Activated T-cell treated with anti-CD3 and anti-CD28 coated beads, Interleukin-2, amount 50 U/mL, for 24 hours (primary cell): ENCODE results near the gene RNU6-9.
"Not testable (repeated sequence)": the region's sequence is repeated elsewhere in the genome, so short reads cannot be mapped to it uniquely, and the experiment has no call there.

ENCODE experiments used
- DNase-seq: peaks from one replicate; pipeline ENCODE4 v3.0.0-alpha.2; 2020
- H3K27ac Mint-ChIP-seq: 2 replicates; pipeline ENCODE4 v1.8.0; 2020; ENCODE audit warnings: mild to moderate bottlenecking, mixed read lengths
- H3K27me3 Mint-ChIP-seq: 2 replicates; pipeline ENCODE4 v1.8.0; 2020; ENCODE audit warnings: mixed read lengths
- H3K36me3 Mint-ChIP-seq: 2 replicates; pipeline ENCODE4 v1.8.0; 2020; ENCODE audit warnings: low read depth, mixed read lengths
- H3K4me1 Mint-ChIP-seq: 2 replicates; pipeline ENCODE4 v1.8.0; 2020; ENCODE audit warnings: low read depth, mixed read lengths
- H3K4me3 Mint-ChIP-seq: 2 replicates; pipeline ENCODE4 v1.8.0; 2020; ENCODE audit warnings: mild to moderate bottlenecking, moderate library complexity, mixed read lengths
- H3K9me3 Mint-ChIP-seq: 2 replicates; pipeline ENCODE4 v1.8.0; 2020; ENCODE audit warnings: mixed read lengths

The RNU6-9 gene

DNA sequence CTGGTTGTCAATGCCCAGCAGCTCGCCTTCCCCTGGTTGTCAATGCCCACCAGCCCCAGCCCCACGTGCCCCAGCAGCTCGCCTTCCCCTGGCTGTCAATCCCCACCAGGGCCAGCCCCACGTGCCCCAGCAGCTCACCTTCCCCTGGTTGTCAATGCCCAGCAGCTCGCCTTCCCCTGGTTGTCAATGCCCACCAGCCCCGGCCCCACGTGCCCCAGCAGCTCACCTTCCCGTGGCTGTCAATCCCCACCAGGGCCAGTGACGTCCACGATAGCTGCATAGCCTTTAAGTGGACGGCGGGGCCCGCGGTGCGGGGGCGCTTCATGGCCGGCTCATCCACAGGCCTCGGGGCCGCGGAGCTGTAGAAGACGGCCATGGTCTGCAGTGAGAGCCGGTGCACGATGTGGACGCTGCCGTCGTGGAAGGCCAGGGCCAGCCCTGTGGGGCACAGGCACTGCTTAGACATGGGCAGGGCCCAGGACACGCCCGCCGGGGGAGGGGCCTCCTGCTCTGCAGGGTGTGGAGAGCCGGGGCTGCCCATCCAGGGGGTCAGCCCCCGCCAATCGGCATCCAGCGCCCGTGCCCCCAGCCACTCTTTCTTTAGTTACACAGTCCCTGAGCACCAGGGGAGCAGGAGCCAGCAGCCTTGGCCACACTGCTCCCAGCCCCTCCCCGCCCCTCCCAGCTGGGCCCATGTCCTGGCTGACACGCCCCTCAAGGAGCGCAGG lies 13.4 kb upstream of the RNU6-9 start:
- peaks cover 64% of the 10 kb centered on the region for H3K36me3 Mint-ChIP-seq
- H3K27me3 Mint-ChIP-seq = no peaks in the 10 kb centered on the region
- H3K9me3 Mint-ChIP-seq = no peaks in the 10 kb centered on the region

DNA sequence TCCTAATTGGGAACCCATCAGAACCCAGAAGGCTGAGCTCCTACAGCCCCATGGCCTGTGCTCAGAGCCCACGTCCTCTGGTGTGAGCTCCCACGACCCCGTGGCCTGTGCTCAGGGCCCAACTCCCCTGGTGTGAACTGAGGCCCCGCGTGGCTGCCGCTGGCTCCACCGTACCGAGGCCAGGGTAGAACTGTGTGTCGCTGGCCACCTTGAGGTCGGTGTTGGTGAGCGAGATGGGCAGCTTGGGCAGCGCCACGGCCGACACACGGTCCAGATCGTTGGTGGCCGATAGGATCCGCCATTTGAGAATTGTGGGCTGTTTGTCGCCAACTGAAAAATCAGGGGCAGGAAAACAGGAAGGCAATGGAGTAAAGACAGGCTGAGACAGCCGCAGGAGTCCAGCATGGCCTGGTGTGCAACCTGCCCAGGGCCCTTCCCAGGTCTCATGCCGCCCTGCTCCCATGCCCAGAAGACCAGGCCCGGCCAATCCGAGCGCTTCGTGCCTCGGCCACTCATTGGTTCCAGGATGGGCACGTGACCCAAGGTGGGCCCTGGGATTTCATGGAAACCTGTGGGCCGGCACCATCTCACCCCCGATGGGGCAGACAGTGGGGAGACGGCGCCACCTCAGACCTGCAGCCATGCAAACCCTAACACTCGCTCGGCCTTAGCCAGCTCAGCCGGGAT lies 11.8 kb upstream of the RNU6-9 start:
- no peaks in the 10 kb centered on the region for H3K9me3 Mint-ChIP-seq
- no peak overlapping the region for H3K27ac Mint-ChIP-seq

More for the DNA sequence above, 13.4 kb upstream of the RNU6-9 start:
- no peak for DNase-seq
- H3K4me1 Mint-ChIP-seq = no peaks in the 10 kb centered on the region
- no peak overlapping the region for H3K27ac Mint-ChIP-seq
- H3K4me3 Mint-ChIP-seq = no peak overlapping the region

GRCh38 chr19:882871-883497 lies 10.3 kb upstream of the RNU6-9 start:
- Mint-ChIP-seq H3K9me3 (no peaks in the 10 kb centered on the region), H3K27me3 (no peaks in the 10 kb centered on the region), H3K36me3 (peaks cover 68% of the 10 kb centered on the region), H3K27ac (no peak overlapping the region), H3K4me1 (no peaks in the 10 kb centered on the region), H3K4me3 (no peak overlapping the region)
- DNase-seq = no peak

More for the DNA sequence above, 11.8 kb upstream of the RNU6-9 start:
- DNase-seq = no peak
- H3K4me1 Mint-ChIP-seq = no peaks in the 10 kb centered on the region
- no peaks in the 10 kb centered on the region for H3K27me3 Mint-ChIP-seq
- H3K36me3 Mint-ChIP-seq = peaks cover 63% of the 10 kb centered on the region
- H3K4me3 Mint-ChIP-seq = no peak overlapping the region

GRCh38 chr19:883661-884211 lies 9.5 kb upstream of the RNU6-9 start:
- H3K27me3 Mint-ChIP-seq = no peaks in the 10 kb centered on the region
- no peaks in the 10 kb centered on the region for H3K9me3 Mint-ChIP-seq
- no peak overlapping the region for H3K4me3 Mint-ChIP-seq
- H3K27ac Mint-ChIP-seq = no peak overlapping the region
- no peak for DNase-seq
- peaks cover 72% of the 10 kb centered on the region for H3K36me3 Mint-ChIP-seq
- peaks cover 4% of the 10 kb centered on the region for H3K4me1 Mint-ChIP-seq

- peaks cover 74% of the 10 kb centered on the region for H3K36me3 Mint-ChIP-seq
- H3K4me3 Mint-ChIP-seq = no peak overlapping the region
- H3K27me3 Mint-ChIP-seq = no peaks in the 10 kb centered on the region
- H3K4me1 Mint-ChIP-seq = peaks cover 5% of the 10 kb centered on the region
- no peak overlapping the region for H3K27ac Mint-ChIP-seq
- no peak for DNase-seq
- no peaks in the 10 kb centered on the region for H3K9me3 Mint-ChIP-seq
Observed at GRCh38 chr19:884420-885211, 8.7 kb upstream of the RNU6-9 start.

DNA sequence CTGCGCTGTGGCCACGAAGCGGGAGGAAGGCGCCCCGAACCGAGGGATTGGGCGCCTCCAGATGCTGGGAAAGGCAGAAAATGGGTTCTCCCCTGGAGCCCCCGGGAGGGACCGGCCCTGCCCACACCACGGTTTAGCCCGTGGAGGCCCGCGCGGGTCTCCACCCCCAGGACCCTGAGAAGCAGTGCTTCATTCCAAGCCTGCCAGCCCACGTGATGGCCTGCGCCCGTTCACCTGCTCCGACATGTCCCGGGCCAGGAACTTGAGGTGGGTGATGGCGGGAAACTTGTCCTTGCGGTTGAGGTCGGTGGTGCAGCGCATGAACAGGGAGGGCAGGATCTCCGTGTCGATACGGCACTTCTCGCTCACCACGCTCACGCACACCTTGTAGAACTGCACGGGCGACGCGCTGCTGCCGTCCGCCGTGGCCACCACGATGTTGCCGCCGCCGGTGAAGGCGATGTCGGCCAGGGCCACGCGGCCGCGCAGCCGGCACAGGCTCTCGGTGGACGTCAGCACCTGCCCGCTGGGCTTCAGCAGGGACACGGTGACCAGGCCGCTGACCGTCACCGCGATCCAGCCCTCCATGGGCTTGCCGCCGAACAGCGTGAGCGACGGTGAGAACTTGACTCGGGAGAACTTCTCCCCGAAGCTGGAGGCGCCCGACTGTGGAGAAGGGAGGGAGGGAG lies 7.6 kb upstream of the RNU6-9 start:
- no peak overlapping the region for H3K4me3 Mint-ChIP-seq
- H3K27ac Mint-ChIP-seq = no peak overlapping the region
- DNase-seq = no peak
- no peaks in the 10 kb centered on the region for H3K27me3 Mint-ChIP-seq
- H3K4me1 Mint-ChIP-seq = peaks cover 5% of the 10 kb centered on the region
- H3K36me3 Mint-ChIP-seq = peaks cover 78% of the 10 kb centered on the region
- no peaks in the 10 kb centered on the region for H3K9me3 Mint-ChIP-seq

DNA sequence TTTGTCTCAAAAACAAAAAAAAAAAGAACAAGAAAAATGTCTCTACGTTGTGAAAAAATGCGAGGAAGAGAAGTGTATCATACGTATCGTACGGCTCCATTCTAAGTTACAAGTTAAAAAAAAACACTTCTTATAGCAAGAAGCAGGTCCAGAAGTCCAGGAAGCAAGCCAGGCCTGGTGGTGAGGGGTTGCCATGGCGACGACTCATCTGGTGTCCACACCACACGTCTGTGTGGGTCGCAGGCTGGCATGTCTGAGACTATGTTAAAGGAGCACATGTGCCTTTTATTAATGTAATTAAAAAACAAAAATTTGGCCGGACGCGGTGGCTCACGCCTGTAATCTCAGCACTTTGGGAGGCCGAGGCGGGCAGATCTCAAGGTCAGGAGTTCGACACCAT lies 6.2 kb upstream of the RNU6-9 start:
- H3K36me3 Mint-ChIP-seq = peaks cover 65% of the 10 kb centered on the region
- H3K9me3 Mint-ChIP-seq = no peaks in the 10 kb centered on the region
- no peak for DNase-seq
- H3K27me3 Mint-ChIP-seq = no peaks in the 10 kb centered on the region
- H3K4me1 Mint-ChIP-seq = peaks cover 9% of the 10 kb centered on the region
- H3K4me3 Mint-ChIP-seq = no peak overlapping the region
- H3K27ac Mint-ChIP-seq = no peak overlapping the region

- no peak for DNase-seq
- no peak overlapping the region for H3K4me3 Mint-ChIP-seq
- H3K27ac Mint-ChIP-seq = no peak overlapping the region
- H3K36me3 Mint-ChIP-seq = peaks cover 61% of the 10 kb centered on the region
- H3K4me1 Mint-ChIP-seq = peaks cover 11% of the 10 kb centered on the region
- no peaks in the 10 kb centered on the region for H3K9me3 Mint-ChIP-seq
- no peaks in the 10 kb centered on the region for H3K27me3 Mint-ChIP-seq
Observed at GRCh38 chr19:887599-887998, 5.7 kb upstream of the RNU6-9 start.

- peaks cover 19% of the 10 kb centered on the region for H3K4me1 Mint-ChIP-seq
- peaks cover 51% of the 10 kb centered on the region for H3K36me3 Mint-ChIP-seq
- no peak overlapping the region for H3K4me3 Mint-ChIP-seq
- H3K27ac Mint-ChIP-seq = peak overlapping the region; percentile 66
- H3K9me3 Mint-ChIP-seq = no peaks in the 10 kb centered on the region
- H3K27me3 Mint-ChIP-seq = no peaks in the 10 kb centered on the region
- peak; percentile 49 for DNase-seq
Observed at GRCh38 chr19:888581-889385, 4.5 kb upstream of the RNU6-9 start.

DNA sequence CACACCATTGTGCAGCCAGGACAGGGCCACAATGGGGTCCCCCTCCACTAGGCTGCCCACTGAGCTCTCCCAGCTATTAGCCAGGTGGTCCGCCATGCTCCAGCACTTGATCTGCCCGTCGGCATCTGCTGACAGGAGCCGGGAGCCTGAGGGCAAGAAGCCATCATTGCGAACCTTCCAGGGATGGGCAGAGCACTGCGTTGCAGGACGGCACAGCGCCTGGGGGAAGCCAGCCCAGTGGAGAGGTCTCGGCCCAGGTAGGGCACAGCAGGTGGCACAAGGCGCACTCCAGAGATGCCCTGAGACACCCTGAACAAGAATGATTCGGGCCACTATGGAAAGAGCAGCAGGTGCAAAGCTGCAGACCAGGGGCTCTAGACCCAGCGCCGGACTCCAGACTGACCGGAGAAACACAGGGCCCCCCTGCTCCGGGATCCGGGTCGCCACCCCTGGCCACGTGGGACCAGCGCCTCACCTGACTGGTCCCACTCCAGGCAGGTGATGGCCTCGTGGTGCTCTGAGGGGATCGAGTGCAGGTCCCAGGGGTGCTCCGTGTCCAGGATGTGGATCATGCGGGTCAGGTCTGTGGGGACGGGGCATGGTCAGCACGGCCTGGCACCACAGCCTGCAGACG lies 3.5 kb upstream of the RNU6-9 start:
- no peaks in the 10 kb centered on the region for H3K9me3 Mint-ChIP-seq
- H3K4me3 Mint-ChIP-seq = peak overlapping the region; percentile 8
- no peaks in the 10 kb centered on the region for H3K27me3 Mint-ChIP-seq
- DNase-seq = no peak
- peaks cover 19% of the 10 kb centered on the region for H3K4me1 Mint-ChIP-seq
- peaks cover 43% of the 10 kb centered on the region for H3K36me3 Mint-ChIP-seq
- peak overlapping the region; percentile 40 for H3K27ac Mint-ChIP-seq

GRCh38 chr19:890831-891230 lies 2.5 kb upstream of the RNU6-9 start:
- H3K36me3 Mint-ChIP-seq = peaks cover 37% of the 10 kb centered on the region
- H3K4me3 Mint-ChIP-seq = peak overlapping the region; percentile 67
- H3K4me1 Mint-ChIP-seq = peaks cover 19% of the 10 kb centered on the region
- DNase-seq = no peak
- H3K27me3 Mint-ChIP-seq = no peaks in the 10 kb centered on the region
- peak overlapping the region; percentile 79 for H3K27ac Mint-ChIP-seq
- H3K9me3 Mint-ChIP-seq = no peaks in the 10 kb centered on the region

GRCh38 chr19:891421-892200 lies 1.7 kb upstream of the RNU6-9 start:
- H3K4me3 Mint-ChIP-seq = peak overlapping the region; percentile 85
- not testable (repeated sequence) for DNase-seq, H3K9me3 Mint-ChIP-seq, H3K27me3 Mint-ChIP-seq
- peak overlapping the region; percentile 89 for H3K27ac Mint-ChIP-seq
- H3K4me1 Mint-ChIP-seq = peaks cover 19% of the 10 kb centered on the region
- H3K36me3 Mint-ChIP-seq = peaks cover 38% of the 10 kb centered on the region
